Measurements from ENCODE around the gene PTPN5. TPM values are rescaled to one million over a fixed set of nuclear protein-coding genes. Genes with fewer than 3 reads are reported as not detected.

The PTPN5 gene
- total and polyA plus RNA-seq, 5 donors: 0.74 to 2.0 (median 1.6) TPM; not detected in 1

- no peak overlapping the region for H3K27ac ChIP-seq (ENCODE audit: low read length)
- intact Hi-C loops (cut with DNase I): no loop called here
- no peaks in the 10 kb centered on the region for H3K9me3 ChIP-seq (ENCODE audit: control insufficient read depth, low read length)
- no peaks in the 10 kb centered on the region for H3K4me1 ChIP-seq (ENCODE audit: control insufficient read depth, insufficient read depth, low read length)
- under 1% methylated on average over 43 of the region's 43 CpGs for WGBS
- H3K4me3 ChIP-seq (ENCODE audit: low read length): peak overlapping the region; percentile 59
- ATAC-seq: no peak
- no peak for DNase-seq
- no peaks in the 10 kb centered on the region for H3K27me3 ChIP-seq (ENCODE audit: control insufficient read depth, insufficient read depth)
These were observed 501 bp upstream of the PTPN5 start for GRCh38 chr11:18791969-18792628.

GRCh38 chr11:18790883-18791206 lies 753 bp downstream of the PTPN5 start:
- no peaks in the 10 kb centered on the region for H3K27me3 ChIP-seq (ENCODE audit: control insufficient read depth, insufficient read depth)
- no peak overlapping the region for H3K27ac ChIP-seq (ENCODE audit: low read length)

GRCh38 chr11:18789942-18790341 lies 1.7 kb downstream of the PTPN5 start:
- Histone ChIP-seq H3K4me1 (ENCODE audit: control insufficient read depth, insufficient read depth, low read length) (no peaks in the 10 kb centered on the region), H3K4me3 (ENCODE audit: low read length) (no peak overlapping the region), H3K27me3 (ENCODE audit: control insufficient read depth, insufficient read depth) (no peaks in the 10 kb centered on the region), H3K9me3 (ENCODE audit: control insufficient read depth, low read length) (no peaks in the 10 kb centered on the region), H3K27ac (ENCODE audit: low read length) (no peak overlapping the region)
- intact Hi-C loops (cut with DNase I): no loop called here
- 74% methylated on average over 8 of the region's 8 CpGs for WGBS
- ATAC-seq (no peak), DNase-seq (no peak)

More at GRCh38 chr11:18790883-18791206, 753 bp downstream of the PTPN5 start:
- ATAC-seq (no peak), DNase-seq (no peak)
- WGBS: 4% methylated on average over 17 of the region's 17 CpGs
- Histone ChIP-seq H3K4me3 (ENCODE audit: low read length) (peak overlapping the region; percentile 59), H3K4me1 (ENCODE audit: control insufficient read depth, insufficient read depth, low read length) (no peaks in the 10 kb centered on the region), H3K9me3 (ENCODE audit: control insufficient read depth, low read length) (no peaks in the 10 kb centered on the region)
- intact Hi-C loops (cut with DNase I): no loop called here

DNA sequence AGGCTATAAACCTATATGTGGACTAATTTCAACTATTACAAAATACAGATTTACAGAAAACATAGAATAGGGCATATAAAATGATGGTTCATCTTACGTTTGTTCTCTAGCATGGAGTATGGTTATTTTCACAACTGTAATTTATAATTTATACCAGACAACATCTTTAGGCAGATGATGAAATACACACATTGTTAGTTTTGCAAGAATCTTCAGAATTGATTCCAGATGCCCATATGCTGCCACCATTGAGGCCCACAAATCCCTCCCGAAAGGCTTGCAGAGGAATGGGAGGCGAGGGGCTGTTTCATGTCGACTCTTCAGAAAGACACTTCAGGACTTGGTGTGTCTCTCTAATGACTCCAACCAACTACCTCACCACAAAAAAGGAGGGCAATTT lies 6.2 kb downstream of the PTPN5 start:
- no peak for ATAC-seq
- no peaks in the 10 kb centered on the region for H3K9me3 ChIP-seq (ENCODE audit: control insufficient read depth, low read length)
- intact Hi-C loops (cut with DNase I): no loop called here
- H3K4me3 ChIP-seq (ENCODE audit: low read length): no peak overlapping the region
- no peak overlapping the region for H3K27ac ChIP-seq (ENCODE audit: low read length)
- H3K27me3 ChIP-seq (ENCODE audit: control insufficient read depth, insufficient read depth): no peaks in the 10 kb centered on the region
- no peaks in the 10 kb centered on the region for H3K4me1 ChIP-seq (ENCODE audit: control insufficient read depth, insufficient read depth, low read length)
- WGBS: 92% methylated on average over 4 of the region's 4 CpGs
- no peak for DNase-seq

DNA sequence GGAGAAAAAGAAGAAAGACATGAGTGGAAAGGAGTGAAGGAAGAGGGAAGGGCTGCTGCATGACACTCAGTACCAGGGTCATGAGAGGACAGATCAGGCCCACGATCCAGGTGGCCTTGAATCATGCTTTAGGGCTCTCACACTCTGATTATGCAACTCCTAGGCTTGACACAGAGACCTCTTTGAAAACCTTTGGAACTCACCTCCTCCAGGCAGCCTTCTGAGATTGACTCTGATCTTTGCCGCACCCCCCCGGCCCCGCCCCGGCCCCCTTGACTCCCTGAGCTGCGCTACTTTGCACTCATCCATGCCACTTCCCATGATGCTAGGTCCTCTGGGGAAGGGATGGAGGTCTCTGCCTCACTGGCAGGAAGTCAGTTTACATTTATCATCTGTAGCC lies 10.7 kb downstream of the PTPN5 start:
- 86% methylated on average over 6 of the region's 6 CpGs for WGBS
- ATAC-seq: no peak
- no peak overlapping the region for H3K27ac ChIP-seq (ENCODE audit: low read length)
- intact Hi-C loops (cut with DNase I): no loop called here
- H3K9me3 ChIP-seq (ENCODE audit: control insufficient read depth, low read length): no peaks in the 10 kb centered on the region
- H3K4me3 ChIP-seq (ENCODE audit: low read length): no peak overlapping the region
- H3K27me3 ChIP-seq (ENCODE audit: control insufficient read depth, insufficient read depth): no peaks in the 10 kb centered on the region
- DNase-seq: no peak
- H3K4me1 ChIP-seq (ENCODE audit: control insufficient read depth, insufficient read depth, low read length): no peaks in the 10 kb centered on the region

DNA sequence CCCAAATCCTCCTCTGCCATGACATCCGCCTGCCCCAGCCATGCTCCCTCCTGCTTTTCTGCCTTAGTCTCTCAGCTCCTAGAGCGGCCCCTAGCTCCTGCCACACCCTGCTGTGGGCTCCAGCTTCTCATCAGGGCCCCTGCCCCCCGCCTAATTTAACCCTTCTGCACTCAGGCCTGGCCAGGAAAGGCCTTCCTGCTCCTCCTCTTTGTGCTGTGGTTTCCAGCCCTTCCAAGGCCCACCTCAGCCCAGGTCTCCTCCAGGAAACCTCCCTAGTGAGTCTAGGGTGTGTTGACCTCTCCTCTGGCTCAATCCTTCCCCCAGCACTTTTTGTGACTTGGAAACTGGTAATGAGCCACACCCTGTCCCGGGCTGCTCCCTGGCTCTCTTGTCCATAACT lies 11.3 kb downstream of the PTPN5 start:
- no peaks in the 10 kb centered on the region for H3K4me1 ChIP-seq (ENCODE audit: control insufficient read depth, insufficient read depth, low read length)
- H3K27ac ChIP-seq (ENCODE audit: low read length): no peak overlapping the region
- WGBS: 47% methylated on average over 4 of the region's 4 CpGs
- H3K27me3 ChIP-seq (ENCODE audit: control insufficient read depth, insufficient read depth): no peaks in the 10 kb centered on the region
- intact Hi-C loops (cut with DNase I): no loop called here
- peak in 1 of 2 donors; percentile 79 for ATAC-seq
- H3K9me3 ChIP-seq (ENCODE audit: control insufficient read depth, low read length): no peaks in the 10 kb centered on the region
- DNase-seq: peak in 1 of 3 donors; percentile 24
- H3K4me3 ChIP-seq (ENCODE audit: low read length): no peak overlapping the region

DNA sequence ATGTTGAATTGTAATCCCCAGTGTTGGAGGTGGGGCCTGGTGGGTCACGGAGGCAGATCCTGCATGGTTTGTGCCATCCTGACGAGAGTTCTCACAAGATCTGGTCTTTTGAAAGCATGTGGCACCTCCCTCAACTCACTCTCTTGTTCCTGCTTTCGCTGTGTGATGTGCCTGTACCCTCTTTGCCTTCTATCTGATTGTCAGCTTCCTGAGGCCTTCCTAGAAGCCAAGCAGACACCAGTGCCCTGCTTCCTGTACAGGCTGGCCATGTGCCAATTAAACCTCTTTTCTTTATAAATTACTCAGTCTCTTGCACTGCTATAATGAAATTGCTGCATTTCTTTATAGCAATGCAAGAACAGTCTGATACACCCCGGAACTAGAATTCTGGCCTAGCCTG lies 13.1 kb downstream of the PTPN5 start:
- Histone ChIP-seq H3K27ac (ENCODE audit: low read length) (no peak overlapping the region), H3K9me3 (ENCODE audit: control insufficient read depth, low read length) (no peaks in the 10 kb centered on the region), H3K4me1 (ENCODE audit: control insufficient read depth, insufficient read depth, low read length) (no peaks in the 10 kb centered on the region), H3K4me3 (ENCODE audit: low read length) (no peak overlapping the region), H3K27me3 (ENCODE audit: control insufficient read depth, insufficient read depth) (no peaks in the 10 kb centered on the region)
- ATAC-seq (no peak), DNase-seq (no peak)
- WGBS: 84% methylated on average over 4 of the region's 4 CpGs
- intact Hi-C loops (cut with DNase I): no loop called here

DNA sequence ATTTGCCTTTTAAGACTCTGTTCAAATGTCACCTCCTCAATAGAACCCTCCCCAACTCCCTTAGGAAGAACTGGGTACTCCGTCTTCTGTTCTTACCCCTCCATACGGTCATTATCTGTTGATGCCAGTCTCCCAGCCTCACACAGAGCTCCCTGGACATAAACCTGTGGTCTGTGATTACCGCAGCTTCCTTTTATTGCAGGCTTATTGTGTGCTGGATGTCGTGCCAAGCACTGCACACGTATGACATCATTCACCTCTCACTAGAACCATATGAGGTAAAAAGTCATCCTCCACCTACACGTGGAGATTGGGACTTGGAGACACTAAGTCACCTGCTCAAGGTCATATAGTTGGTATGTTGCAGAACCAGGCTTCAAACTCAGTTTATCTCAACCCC lies 15.3 kb downstream of the PTPN5 start:
- 71% methylated on average over 6 of the region's 6 CpGs for WGBS
- Histone ChIP-seq H3K4me1 (ENCODE audit: control insufficient read depth, insufficient read depth, low read length) (no peaks in the 10 kb centered on the region), H3K9me3 (ENCODE audit: control insufficient read depth, low read length) (no peaks in the 10 kb centered on the region), H3K27me3 (ENCODE audit: control insufficient read depth, insufficient read depth) (no peaks in the 10 kb centered on the region), H3K4me3 (ENCODE audit: low read length) (no peak overlapping the region), H3K27ac (ENCODE audit: low read length) (no peak overlapping the region)
- no peak for DNase-seq
- intact Hi-C loops (cut with DNase I): no loop called here
- no peak for ATAC-seq

DNA sequence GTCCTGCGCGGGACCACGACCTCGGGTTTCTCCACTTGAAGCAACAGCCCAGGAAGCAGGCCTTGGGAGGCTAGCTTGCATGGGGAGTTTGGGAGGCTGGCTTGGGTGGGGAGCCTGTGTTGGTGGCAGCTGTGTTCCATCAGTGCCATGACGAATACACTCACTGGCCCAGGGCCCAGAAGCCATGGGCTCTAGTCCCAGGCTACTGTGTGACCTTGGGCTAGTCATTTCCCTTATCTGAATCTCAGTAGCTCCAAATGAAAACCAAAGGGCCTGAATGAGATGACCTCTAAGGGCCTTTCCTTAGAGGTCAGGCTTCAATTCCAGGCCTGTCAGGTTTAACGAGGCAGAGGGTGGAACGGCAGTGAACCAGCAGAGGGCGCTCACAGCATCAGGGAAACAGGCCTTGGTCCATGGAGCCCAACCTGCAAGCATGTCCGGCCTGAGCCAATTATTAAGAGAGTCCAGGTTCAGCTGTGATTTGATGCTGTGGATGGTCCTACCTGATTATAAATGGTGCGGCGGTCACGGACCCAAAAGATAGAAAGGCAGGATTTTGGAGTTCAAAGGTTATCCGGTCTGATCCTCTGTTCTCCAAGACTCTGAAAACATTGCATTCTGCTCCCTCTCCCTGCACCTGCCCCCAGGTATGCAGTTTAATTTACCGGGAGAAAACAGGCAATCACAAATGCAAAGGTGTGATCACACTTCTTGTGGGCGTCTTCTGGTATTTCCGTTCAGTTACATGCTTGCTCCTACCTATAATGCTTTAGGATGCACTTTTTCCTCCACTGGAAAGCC lies 15.9 kb downstream of the PTPN5 start:
- 46% methylated on average over 16 of the region's 16 CpGs for WGBS
- Histone ChIP-seq H3K4me3 (ENCODE audit: low read length) (no peak overlapping the region), H3K27ac (ENCODE audit: low read length) (no peak overlapping the region), H3K4me1 (ENCODE audit: control insufficient read depth, insufficient read depth, low read length) (no peaks in the 10 kb centered on the region), H3K27me3 (ENCODE audit: control insufficient read depth, insufficient read depth) (no peaks in the 10 kb centered on the region), H3K9me3 (ENCODE audit: control insufficient read depth, low read length) (no peaks in the 10 kb centered on the region)
- DNase-seq (peak; percentile 40 to 70 (median 67)), ATAC-seq (peak in 1 of 2 donors; percentile 43)
- intact Hi-C loops (cut with DNase I): no loop called here

DNA sequence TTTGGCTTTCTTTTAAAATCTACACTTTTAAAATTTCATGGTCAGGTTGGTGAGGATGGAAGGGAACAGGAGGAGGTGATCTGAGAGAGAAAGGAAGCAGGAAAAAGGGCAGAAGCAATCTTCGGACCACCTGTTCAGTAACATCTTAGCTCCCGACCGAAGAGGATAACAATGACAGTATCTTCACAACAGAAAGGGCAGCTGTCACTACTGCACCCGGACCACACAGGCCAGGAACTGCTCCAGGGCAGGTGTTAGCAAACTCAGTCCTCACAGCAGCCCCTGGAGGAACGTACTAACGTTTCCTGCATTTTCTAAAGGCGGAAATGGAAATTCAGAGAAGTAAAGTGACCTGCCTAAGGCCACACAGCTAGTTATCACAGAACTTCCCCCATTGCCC lies 16.8 kb downstream of the PTPN5 start:
- Histone ChIP-seq H3K27me3 (ENCODE audit: control insufficient read depth, insufficient read depth) (no peaks in the 10 kb centered on the region), H3K9me3 (ENCODE audit: control insufficient read depth, low read length) (no peaks in the 10 kb centered on the region), H3K4me1 (ENCODE audit: control insufficient read depth, insufficient read depth, low read length) (no peaks in the 10 kb centered on the region), H3K4me3 (ENCODE audit: low read length) (no peak overlapping the region), H3K27ac (ENCODE audit: low read length) (no peak overlapping the region)
- intact Hi-C loops (cut with DNase I): no loop called here
- no peak for ATAC-seq
- no peak for DNase-seq
- WGBS: 71% methylated on average over 7 of the region's 7 CpGs

DNA sequence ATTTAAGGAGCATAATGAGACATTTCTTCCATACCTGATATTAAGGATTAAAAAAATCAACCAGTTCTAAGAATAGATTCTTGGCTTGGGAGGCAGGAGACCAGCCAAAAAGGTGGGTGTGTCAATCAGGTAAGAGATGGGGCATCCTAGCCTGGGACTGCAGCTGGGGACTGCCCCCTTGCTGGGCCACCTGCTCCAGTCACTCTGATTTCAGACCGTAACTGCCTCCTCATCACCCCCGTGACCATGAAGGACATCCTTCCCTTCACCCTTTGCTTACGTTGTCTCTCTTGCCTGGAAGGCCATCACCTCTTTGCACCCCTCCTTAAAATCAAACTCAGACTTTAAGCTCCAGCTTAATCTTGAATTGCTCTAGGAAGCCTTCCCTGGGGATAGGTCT lies 17.9 kb downstream of the PTPN5 start:
- intact Hi-C loops (cut with DNase I): no loop called here

More for the DNA sequence above, 17.9 kb downstream of the PTPN5 start:
- Histone ChIP-seq H3K27ac (ENCODE audit: low read length) (no peak overlapping the region), H3K4me1 (ENCODE audit: control insufficient read depth, insufficient read depth, low read length) (no peaks in the 10 kb centered on the region), H3K27me3 (ENCODE audit: control insufficient read depth, insufficient read depth) (no peaks in the 10 kb centered on the region), H3K4me3 (ENCODE audit: low read length) (no peak overlapping the region), H3K9me3 (ENCODE audit: control insufficient read depth, low read length) (no peaks in the 10 kb centered on the region)
- DNase-seq (no peak), ATAC-seq (no peak)
- WGBS: 78% methylated on average over 3 of the region's 3 CpGs
